Posterior cingulate gyrus (tissue), 11 donors: Measurements from ENCODE around the gene APAF1.
A peak's percentile ranks its signal among the peaks of the same experiment; 100 is the strongest.

Experiments
- DNase-seq, 10 donors: peaks; one replicate each; pipeline versions ENCODE4 v3.0.0 to v3.0.0-alpha.2; 2020 to 2021; ENCODE audit warnings: mixed read lengths in 3 of 10
- intact Hi-C: fragments of 100-400 bp; cut with DNase I; formaldehyde crosslinking; loops from one replicate; pipeline ENCODE4 v1.15.1; 2023

Gene APAF1

GRCh38 chr12:98721204-98721702 is 76.2 kb downstream of the APAF1 start:
- DNase-seq = no peak
- intact Hi-C loops = loop anchor here (10.0 kb wide), 1 partner anchor 214 kb away; no protein-coding TSS in a partner anchor

GRCh38 chr12:98724384-98725155 is 79.5 kb downstream of the APAF1 start:
- DNase-seq = no peak
- intact Hi-C loops = loop anchor here (10.0 kb wide), 1 partner anchor 210 kb away; no protein-coding TSS in a partner anchor

- peak in 9 of 10 donors; percentile 56 to 96 (median 66) for DNase-seq
- intact Hi-C loops = loop anchor here (10.0 kb wide), 1 partner anchor 209 kb away; no protein-coding TSS in a partner anchor
These were observed 80.6 kb downstream of the APAF1 start for GRCh38 chr12:98725476-98726247.

- intact Hi-C loops = loop anchor here (10.0 kb wide), 1 partner anchor 208 kb away; no protein-coding TSS in a partner anchor
- no peak for DNase-seq
These were observed 82.1 kb downstream of the APAF1 start for GRCh38 chr12:98727196-98727595.

- intact Hi-C loops = no loop called here
- no peak for DNase-seq
These were observed 85.3 kb downstream of the APAF1 start for GRCh38 chr12:98730412-98730811.

GRCh38 chr12:98733667-98734350 is 88.7 kb downstream of the APAF1 start:
- DNase-seq = no peak

GRCh38 chr12:98735821-98736220 is 90.7 kb downstream of the APAF1 start:
- no peak for DNase-seq
- intact Hi-C loops = no loop called here

More at GRCh38 chr12:98733667-98734350, 88.7 kb downstream of the APAF1 start:
- intact Hi-C loops = no loop called here

GRCh38 chr12:98736352-98737321 is 91.5 kb downstream of the APAF1 start:
- peak in 3 of 10 donors; percentile 12 to 86 (median 35) for DNase-seq

GRCh38 chr12:98737322-98737712 is 92.2 kb downstream of the APAF1 start:
- intact Hi-C loops = no loop called here
- no peak for DNase-seq

More at GRCh38 chr12:98736352-98737321, 91.5 kb downstream of the APAF1 start:
- intact Hi-C loops = no loop called here

GRCh38 chr12:98738002-98738401 is 92.9 kb downstream of the APAF1 start:
- DNase-seq = no peak
- intact Hi-C loops = no loop called here

- no peak for DNase-seq
- intact Hi-C loops = no loop called here
These were observed 93.4 kb downstream of the APAF1 start for GRCh38 chr12:98738539-98738938.

GRCh38 chr12:98740751-98741150 is 95.7 kb downstream of the APAF1 start:
- no peak for DNase-seq
- intact Hi-C loops = loop anchor here (10.0 kb wide), 1 partner anchor 154 kb away; no protein-coding TSS in a partner anchor

GRCh38 chr12:98741196-98741555 is 96.1 kb downstream of the APAF1 start:
- no peak for DNase-seq
- intact Hi-C loops = loop anchor here (10.0 kb wide), 1 partner anchor 154 kb away; no protein-coding TSS in a partner anchor

- DNase-seq = no peak
- intact Hi-C loops = loop anchor here (10.0 kb wide), 1 partner anchor 153 kb away; no protein-coding TSS in a partner anchor
These were observed 96.6 kb downstream of the APAF1 start for GRCh38 chr12:98741556-98742265.

GRCh38 chr12:98743362-98743953 is 98.4 kb downstream of the APAF1 start:
- DNase-seq = peak in 3 of 10 donors; percentile 59 to 93 (median 65)
- intact Hi-C loops = loop anchor here (10.0 kb wide), 1 partner anchor 151 kb away; no protein-coding TSS in a partner anchor

GRCh38 chr12:98744680-98745079 is 99.6 kb downstream of the APAF1 start:
- DNase-seq = no peak

GRCh38 chr12:98745578-98746391 is 100.7 kb downstream of the APAF1 start:
- peak in 3 of 10 donors; percentile 30 to 83 (median 53) for DNase-seq
- intact Hi-C loops = loop anchor here (10.0 kb wide), 1 partner anchor 149 kb away; no protein-coding TSS in a partner anchor

More at GRCh38 chr12:98744680-98745079, 99.6 kb downstream of the APAF1 start:
- intact Hi-C loops = loop anchor here (10.0 kb wide), 1 partner anchor 150 kb away; no protein-coding TSS in a partner anchor
